Astrocyte (in vitro differentiated cells and primary cell): ENCODE results near the gene CCDC175. TPM values are rescaled to one million over a fixed set of nuclear protein-coding genes. Genes with fewer than 3 reads are reported as not detected.

Experiments used
- DNase-seq: peaks from one replicate; pipeline ENCODE4 v3.0.0-alpha.2; 2010; ENCODE audit warnings: low read depth
- FAIRE-seq: peaks from 2 replicates; lab custom pipeline; 2011; peaks lifted over from hg19 to GRCh38; lab: Jason Lieb, UNC
- H2AFZ ChIP-seq: 2 replicates; pipeline ENCODE4 v1.6.0; 2012; ENCODE audit warnings: low read depth, low read length, inconsistent platforms
- H3K27ac ChIP-seq: 2 replicates; pipeline ENCODE4 v1.5.1; 2011; ENCODE audit warnings: low read depth, low read length, inconsistent platforms
- H3K27me3 ChIP-seq: 2 replicates; pipeline ENCODE4 v1.6.0; 2011; ENCODE audit warnings: low read length, inconsistent platforms; ENCODE audit not compliant: insufficient read depth
- H3K36me3 ChIP-seq: 2 replicates; pipeline ENCODE4 v1.5.1; 2011; ENCODE audit warnings: low read length, inconsistent platforms; ENCODE audit not compliant: insufficient read depth
- H3K4me1 ChIP-seq: 2 replicates; pipeline ENCODE4 v1.5.1; 2011; ENCODE audit warnings: low read length, inconsistent platforms; ENCODE audit not compliant: insufficient read depth
- H3K4me2 ChIP-seq: 2 replicates; pipeline ENCODE4 v1.6.0; 2012; ENCODE audit warnings: low read length, inconsistent platforms
- H3K4me3 ChIP-seq: 2 replicates; pipeline ENCODE4 v1.5.1; 2011; ENCODE audit warnings: low read depth, mild to moderate bottlenecking, low read length, inconsistent platforms; ENCODE audit not compliant: insufficient read depth
- H3K79me2 ChIP-seq: 2 replicates; pipeline ENCODE4 v1.6.0; 2012; ENCODE audit warnings: mild to moderate bottlenecking, low read length, inconsistent platforms; ENCODE audit not compliant: insufficient read depth
- H3K9ac ChIP-seq: 2 replicates; pipeline ENCODE4 v1.6.0; 2012; ENCODE audit warnings: mild to moderate bottlenecking, low read length, inconsistent platforms
- H3K9me3 ChIP-seq: 2 replicates; pipeline ENCODE4 v1.5.1; 2012; ENCODE audit warnings: low read depth, mild to moderate bottlenecking, low read length, inconsistent platforms; ENCODE audit not compliant: insufficient read depth
- H4K20me1 ChIP-seq: 2 replicates; pipeline ENCODE4 v1.6.0; 2012; ENCODE audit warnings: low read length, inconsistent platforms; ENCODE audit not compliant: insufficient read depth
- H3K27ac Mint-ChIP-seq: one replicate; pipeline ENCODE4 v1.8.0; 2021; ENCODE audit warnings: mild to moderate bottlenecking, mixed read lengths; ENCODE audit not compliant: unreplicated experiment
- H3K27me3 Mint-ChIP-seq: one replicate; pipeline ENCODE4 v1.8.0; 2021; ENCODE audit warnings: low read depth, mixed read lengths; ENCODE audit not compliant: unreplicated experiment
- H3K36me3 Mint-ChIP-seq: one replicate; pipeline ENCODE4 v1.8.0; 2021; ENCODE audit warnings: low read depth, mixed read lengths; ENCODE audit not compliant: unreplicated experiment
- H3K4me1 Mint-ChIP-seq: one replicate; pipeline ENCODE4 v1.8.0; 2021; ENCODE audit warnings: low read depth, mixed read lengths; ENCODE audit not compliant: unreplicated experiment
- H3K4me3 Mint-ChIP-seq: one replicate; pipeline ENCODE4 v1.8.0; 2021; ENCODE audit warnings: mild to moderate bottlenecking, moderate library complexity, mixed read lengths; ENCODE audit not compliant: unreplicated experiment
- H3K9me3 Mint-ChIP-seq: one replicate; pipeline ENCODE4 v1.8.0; 2021; ENCODE audit warnings: mild to moderate bottlenecking, mixed read lengths; ENCODE audit not compliant: unreplicated experiment
- CTCF ChIP-seq: IDR thresholded peaks from 2 replicates; pipeline ENCODE4 v1.5.1; 2011; ENCODE audit warnings: low read depth, mild to moderate bottlenecking, inconsistent platforms, low read length, moderate library complexity; ENCODE audit not compliant: insufficient read depth
- EZH2 ChIP-seq: IDR thresholded peaks from 2 replicates; pipeline ENCODE4 v1.6.1; 2012; ENCODE audit warnings: mild to moderate bottlenecking, low read length, inconsistent platforms; ENCODE audit not compliant: insufficient read depth
- total RNA-seq: library from RNA; stranded (reverse); gene quantifications from 2 replicates; pipeline ENCODE4 v1.2.1, GENCODE V29; 2021

Gene CCDC175
- total RNA-seq, 1 donor from 2014 or later, result not detected

GRCh38 chr14:59532419-59532818 lies 44.2 kb downstream of the CCDC175 start:
- FAIRE-seq, result no peak
- no peaks in the 10 kb centered on the region for H3K27me3 Mint-ChIP-seq
- no peaks in the 10 kb centered on the region for H3K36me3 ChIP-seq
- H3K79me2 ChIP-seq, result no peaks in the 10 kb centered on the region
- H3K27me3 ChIP-seq, result no peaks in the 10 kb centered on the region
- no peak overlapping the region for H3K27ac Mint-ChIP-seq
- H3K4me1 ChIP-seq, result peaks cover 4% of the 10 kb centered on the region
- no peak overlapping the region for H3K27ac ChIP-seq
- no peaks in the 10 kb centered on the region for H3K9me3 ChIP-seq
- no peak overlapping the region for H3K9ac ChIP-seq
- no peaks in the 10 kb centered on the region for H3K36me3 Mint-ChIP-seq
- no peaks in the 10 kb centered on the region for H3K9me3 Mint-ChIP-seq
- H2AFZ ChIP-seq, result no peak overlapping the region
- H3K4me1 Mint-ChIP-seq, result no peaks in the 10 kb centered on the region
- TF ChIP-seq EZH2, result no peak
- TF ChIP-seq CTCF, result no peak
- no peak overlapping the region for H3K4me2 ChIP-seq
- H4K20me1 ChIP-seq, result no peaks in the 10 kb centered on the region
- H3K4me3 ChIP-seq, result no peak overlapping the region
- no peak for DNase-seq
- no peak overlapping the region for H3K4me3 Mint-ChIP-seq

- Histone ChIP-seq H3K27me3 (no peaks in the 10 kb centered on the region), H3K4me3 (no peak overlapping the region), H3K4me2 (no peak overlapping the region), H4K20me1 (no peaks in the 10 kb centered on the region), H2AFZ (no peak overlapping the region), H3K27ac (no peak overlapping the region), H3K4me1 (peaks cover 4% of the 10 kb centered on the region), H3K36me3 (no peaks in the 10 kb centered on the region), H3K9me3 (no peaks in the 10 kb centered on the region), H3K9ac (no peak overlapping the region), H3K79me2 (no peaks in the 10 kb centered on the region)
- Mint-ChIP-seq H3K27me3 (no peaks in the 10 kb centered on the region), H3K36me3 (no peaks in the 10 kb centered on the region), H3K4me3 (no peak overlapping the region), H3K4me1 (no peaks in the 10 kb centered on the region), H3K9me3 (no peaks in the 10 kb centered on the region), H3K27ac (no peak overlapping the region)
- no peak for TF ChIP-seq EZH2
- TF ChIP-seq CTCF, result no peak
- FAIRE-seq (no peak), DNase-seq (no peak)
Observed at GRCh38 chr14:59530349-59530748, 46.3 kb downstream of the CCDC175 start.

- DNase-seq (no peak), FAIRE-seq (no peak)
- no peak overlapping the region for H3K4me3 Mint-ChIP-seq
- Histone ChIP-seq H3K9ac (no peak overlapping the region), H3K36me3 (no peaks in the 10 kb centered on the region), H3K4me2 (no peak overlapping the region), H3K79me2 (no peaks in the 10 kb centered on the region), H2AFZ (no peak overlapping the region), H3K27ac (no peak overlapping the region), H3K4me3 (no peak overlapping the region), H3K4me1 (peaks cover under 1% of the 10 kb centered on the region), H3K9me3 (no peaks in the 10 kb centered on the region), H4K20me1 (no peaks in the 10 kb centered on the region), H3K27me3 (no peaks in the 10 kb centered on the region)
- TF ChIP-seq CTCF, result no peak
- no peak for TF ChIP-seq EZH2
- no peaks in the 10 kb centered on the region for H3K36me3 Mint-ChIP-seq
- no peaks in the 10 kb centered on the region for H3K27me3 Mint-ChIP-seq
- no peak overlapping the region for H3K27ac Mint-ChIP-seq
- no peaks in the 10 kb centered on the region for H3K9me3 Mint-ChIP-seq
- no peaks in the 10 kb centered on the region for H3K4me1 Mint-ChIP-seq
Observed at GRCh38 chr14:59529189-59529588, 47.4 kb downstream of the CCDC175 start.
